NT2/D1 (cell line): ENCODE results near the gene PDCD11.

Experiments used
- DNase-seq: peaks from one replicate; pipeline ENCODE4 v3.0.0-alpha.2; 2011; ENCODE audit warnings: low read depth, low spot score
- H3K27me3 ChIP-seq: 2 replicates; pipeline ENCODE4 v1.6.0; 2011; ENCODE audit warnings: mild to moderate bottlenecking; ENCODE audit not compliant: insufficient read length, insufficient read depth
- H3K36me3 ChIP-seq: 2 replicates; pipeline ENCODE4 v1.6.1; 2011; ENCODE audit warnings: mild to moderate bottlenecking, low read length, mixed read lengths; ENCODE audit not compliant: insufficient read depth, insufficient read length
- H3K4me1 ChIP-seq: 2 replicates; pipeline ENCODE4 v1.5.1; 2011; ENCODE audit not compliant: insufficient read depth, insufficient read length
- H3K4me3 ChIP-seq: 2 replicates; pipeline ENCODE4 v1.5.1; 2011; ENCODE audit warnings: low read depth; ENCODE audit not compliant: insufficient read length
- H3K9ac ChIP-seq: 2 replicates; pipeline ENCODE4 v1.6.0; 2011; ENCODE audit warnings: low read depth; ENCODE audit not compliant: insufficient read length
- H3K9me3 ChIP-seq: 2 replicates; pipeline ENCODE4 v1.5.1; 2011; ENCODE audit warnings: mild to moderate bottlenecking, low read length; ENCODE audit not compliant: insufficient read depth
- SUZ12 ChIP-seq: IDR thresholded peaks from 2 replicates; pipeline ENCODE4 v1.6.1; 2011; ENCODE audit not compliant: insufficient read length, insufficient read depth; ENCODE audit errors: extremely low read depth
- YY1 ChIP-seq: IDR thresholded peaks from 2 replicates; pipeline ENCODE4 v1.6.1; 2011; ENCODE audit not compliant: insufficient read length, insufficient read depth
- ZNF274 ChIP-seq: IDR thresholded peaks from 2 replicates; pipeline ENCODE4 v1.6.1; 2011; ENCODE audit warnings: mild to moderate bottlenecking, low read depth, low read length

The PDCD11 gene

DNA sequence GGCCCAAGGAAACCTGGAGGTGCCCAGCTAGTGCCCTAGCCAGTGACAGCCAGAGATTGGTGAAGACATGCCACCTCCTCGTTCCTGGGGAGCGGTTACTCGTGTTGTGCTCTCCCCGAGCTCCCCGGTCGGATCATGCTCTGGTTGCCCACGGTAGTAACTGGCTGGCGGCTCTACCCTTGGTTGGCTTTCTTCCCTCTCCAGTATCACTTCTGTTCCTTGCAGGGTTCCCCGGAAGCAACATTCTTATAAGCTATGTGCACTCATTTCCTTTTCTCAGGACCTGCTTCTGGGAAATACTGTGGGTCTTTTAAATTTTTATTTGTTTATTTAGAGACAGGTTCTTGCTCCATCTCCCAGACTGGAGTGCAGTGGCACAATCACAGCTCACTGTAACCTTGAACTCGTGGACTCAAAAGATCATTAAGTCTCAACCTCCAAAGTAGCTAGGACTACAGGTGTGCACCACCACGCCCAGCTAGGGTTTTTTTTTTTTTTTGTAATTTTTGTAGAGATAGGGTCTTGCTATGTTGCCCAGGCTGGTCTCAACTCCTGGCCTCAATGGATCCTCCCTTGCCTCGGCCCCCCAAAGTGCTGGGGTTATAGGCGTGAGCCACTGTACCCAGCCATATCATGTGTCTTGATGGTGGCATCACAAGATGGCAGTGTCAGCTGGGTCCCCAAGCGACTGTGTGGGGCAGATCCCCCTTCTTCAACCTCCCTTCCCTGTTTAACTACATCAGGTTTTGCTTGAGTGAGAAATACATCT, 69.2 kb downstream of the PDCD11 start:
- no peak overlapping the region for H3K4me3 ChIP-seq
- no peaks in the 10 kb centered on the region for H3K9me3 ChIP-seq
- H3K9ac ChIP-seq, result no peak overlapping the region
- no peaks in the 10 kb centered on the region for H3K36me3 ChIP-seq
- no peak for DNase-seq
- TF ChIP-seq YY1, result no peak
- no peak for TF ChIP-seq ZNF274
- no peak for TF ChIP-seq SUZ12
- H3K27me3 ChIP-seq, result no peaks in the 10 kb centered on the region
- H3K4me1 ChIP-seq, result no peaks in the 10 kb centered on the region

DNA sequence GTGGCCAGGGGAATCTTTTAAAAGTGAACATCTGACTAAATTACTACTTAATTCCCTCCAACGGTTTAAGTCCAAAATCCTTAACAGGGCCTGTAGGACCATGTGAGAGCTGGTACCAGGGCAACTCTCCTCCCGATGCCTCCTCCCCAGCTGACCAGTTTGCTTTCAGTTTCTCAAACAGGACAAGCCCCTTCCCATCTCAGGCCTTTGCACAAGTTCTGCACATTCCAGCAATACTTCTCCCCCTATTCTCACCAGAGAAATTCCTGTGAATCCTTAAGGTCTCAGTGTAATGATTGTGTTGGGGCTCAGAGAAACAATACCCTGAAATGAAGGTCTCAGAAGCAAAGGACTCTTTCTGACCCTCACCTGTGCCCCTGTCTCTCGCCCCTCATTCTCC, 70.3 kb downstream of the PDCD11 start:
- Histone ChIP-seq H3K9ac (no peak overlapping the region), H3K27me3 (no peaks in the 10 kb centered on the region), H3K4me3 (no peak overlapping the region), H3K9me3 (no peaks in the 10 kb centered on the region), H3K36me3 (no peaks in the 10 kb centered on the region), H3K4me1 (peaks cover under 1% of the 10 kb centered on the region)
- TF ChIP-seq YY1 (no peak), ZNF274 (no peak), SUZ12 (no peak)
- no peak for DNase-seq

DNA sequence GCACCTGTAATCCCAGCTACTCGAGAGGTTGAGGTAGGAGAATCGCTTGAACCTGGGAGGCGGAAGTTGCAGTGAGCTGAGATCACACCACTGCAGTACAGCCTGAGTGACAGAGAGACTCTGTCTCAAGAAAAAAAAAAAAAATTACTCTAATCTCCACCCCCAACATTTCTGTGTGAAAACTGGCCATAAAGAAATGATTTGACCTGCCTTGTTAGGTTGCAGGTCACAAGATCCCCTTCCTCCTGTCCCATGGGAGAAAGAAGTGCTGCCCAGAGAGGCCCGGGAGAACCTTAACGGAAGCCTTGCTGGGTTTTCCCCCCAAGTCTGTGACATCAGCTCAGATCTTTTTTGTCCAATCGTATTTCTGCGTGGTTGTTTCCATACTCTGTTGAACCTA, 71.0 kb downstream of the PDCD11 start:
- no peaks in the 10 kb centered on the region for H3K9me3 ChIP-seq
- no peaks in the 10 kb centered on the region for H3K36me3 ChIP-seq
- no peak overlapping the region for H3K9ac ChIP-seq
- no peak for TF ChIP-seq ZNF274
- no peak for TF ChIP-seq YY1
- no peak for TF ChIP-seq SUZ12
- H3K27me3 ChIP-seq, result no peaks in the 10 kb centered on the region
- DNase-seq, result no peak
- no peak overlapping the region for H3K4me3 ChIP-seq
- H3K4me1 ChIP-seq, result peaks cover 4% of the 10 kb centered on the region

GRCh38 chr10:103469201-103469600, 72.8 kb downstream of the PDCD11 start:
- H3K4me1 ChIP-seq, result peaks cover 7% of the 10 kb centered on the region

DNA sequence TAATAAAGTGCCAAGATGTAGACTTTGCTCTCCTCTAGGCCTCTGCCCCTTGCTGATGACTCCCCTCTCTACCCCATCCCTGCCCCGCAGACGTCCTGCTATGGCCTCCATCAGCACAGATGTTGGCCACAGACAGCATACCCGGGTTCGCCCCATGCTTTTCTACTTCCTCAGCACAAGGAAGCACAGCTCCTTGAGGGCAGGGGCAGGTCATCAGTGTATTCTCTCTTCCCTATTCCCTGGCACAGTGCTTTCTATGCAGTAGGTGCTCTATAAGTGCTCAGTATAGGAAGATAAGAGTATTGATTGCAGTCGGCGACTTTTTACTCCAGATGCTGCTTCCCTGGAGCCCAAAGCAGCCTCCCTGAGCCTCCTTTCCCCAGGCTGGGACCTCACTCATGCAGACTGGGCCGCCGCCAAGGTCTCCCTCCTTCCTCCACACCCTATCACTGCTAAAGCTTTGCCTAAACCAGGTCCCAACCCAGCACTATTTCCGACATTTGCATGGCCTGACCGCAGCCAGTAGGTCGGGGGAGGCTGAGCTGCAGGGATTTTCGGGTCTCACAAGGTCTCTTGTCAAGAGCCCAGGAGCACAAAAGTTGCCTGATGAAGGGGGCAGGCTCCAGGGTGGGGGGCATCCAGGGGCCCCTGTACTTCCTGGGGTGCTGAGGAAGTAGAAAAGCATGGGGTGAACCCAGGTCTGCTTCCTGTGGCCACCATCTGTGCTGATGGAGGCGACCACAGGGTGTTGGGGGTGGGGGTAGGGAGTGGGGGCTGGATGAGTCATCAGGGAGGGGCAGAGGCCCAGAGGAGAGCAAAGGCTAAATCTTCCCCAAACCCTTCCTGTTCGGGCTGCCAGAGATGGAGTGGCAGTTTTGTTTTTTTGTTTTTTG, 74.6 kb downstream of the PDCD11 start:
- Histone ChIP-seq H3K4me1 (peaks cover 7% of the 10 kb centered on the region), H3K9ac (peak overlapping the region; percentile 50), H3K4me3 (no peak overlapping the region), H3K9me3 (no peaks in the 10 kb centered on the region), H3K36me3 (no peaks in the 10 kb centered on the region), H3K27me3 (no peaks in the 10 kb centered on the region)
- TF ChIP-seq ZNF274 (no peak), YY1 (no peak), SUZ12 (no peak)
- DNase-seq, result no peak

More at GRCh38 chr10:103469201-103469600, 72.8 kb downstream of the PDCD11 start:
- DNase-seq, result no peak
- Histone ChIP-seq H3K9ac (no peak overlapping the region), H3K36me3 (no peaks in the 10 kb centered on the region), H3K9me3 (no peaks in the 10 kb centered on the region), H3K4me3 (no peak overlapping the region), H3K27me3 (no peaks in the 10 kb centered on the region)
- TF ChIP-seq ZNF274 (no peak), SUZ12 (no peak), YY1 (no peak)

- Histone ChIP-seq H3K9me3 (no peaks in the 10 kb centered on the region), H3K4me1 (peaks cover 14% of the 10 kb centered on the region), H3K27me3 (no peaks in the 10 kb centered on the region), H3K4me3 (no peak overlapping the region), H3K36me3 (no peaks in the 10 kb centered on the region), H3K9ac (peak overlapping the region; percentile 58)
- TF ChIP-seq ZNF274, result no peak
- no peak for TF ChIP-seq SUZ12
- no peak for TF ChIP-seq YY1
- DNase-seq, result no peak
Measured at GRCh38 chr10:103472005-103472404, 75.6 kb downstream of the PDCD11 start.

DNA sequence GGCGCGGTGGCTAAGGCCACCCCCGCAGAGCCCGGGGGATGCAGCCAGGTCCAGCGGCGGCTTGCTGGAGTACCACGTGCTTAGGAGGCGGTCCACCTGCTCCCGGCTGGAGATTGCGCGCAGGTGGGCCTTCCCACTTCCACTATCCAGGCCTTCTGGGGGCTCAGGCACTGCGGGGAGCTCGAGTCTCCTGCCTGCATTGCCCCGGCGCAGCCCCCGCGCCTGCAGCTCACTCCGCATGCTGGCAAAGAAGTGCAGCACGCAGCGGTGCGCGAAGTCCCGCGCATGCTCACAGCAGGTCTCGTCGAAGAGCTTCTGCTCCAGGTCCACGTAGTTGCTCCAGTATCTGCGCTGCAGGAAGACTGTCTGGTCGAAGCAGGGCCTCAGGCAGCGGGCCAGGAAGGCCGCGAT, 76.8 kb downstream of the PDCD11 start:
- Histone ChIP-seq H3K4me3 (no peak overlapping the region), H3K4me1 (peaks cover 17% of the 10 kb centered on the region), H3K9ac (no peak overlapping the region), H3K27me3 (no peaks in the 10 kb centered on the region), H3K36me3 (no peaks in the 10 kb centered on the region), H3K9me3 (no peaks in the 10 kb centered on the region)
- TF ChIP-seq SUZ12 (no peak), ZNF274 (no peak), YY1 (no peak)
- no peak for DNase-seq
